HAP-1 (cell line): ENCODE data around the gene SMCHD1.
"Not testable (repeated sequence)": the region's sequence is repeated elsewhere in the genome, so short reads cannot be mapped to it uniquely, and the experiment has no call there.

Source experiments
- DNase-seq, 2 experiments: peaks; one replicate each; pipeline ENCODE4 v3.0.0-alpha.2; 2016 to 2020; ENCODE audit warnings: low spot score in 2 of 2
- H3K27me3 ChIP-seq: fragments of 250-450 bp; sonication (Bioruptor Pico); 2 replicates; pipeline ENCODE4 v1.5.1; 2020; ENCODE audit warnings: low read depth, mild to moderate bottlenecking, moderate library complexity
- H3K36me3 ChIP-seq: fragments of 250-450 bp; sonication (Bioruptor Pico); replicated peaks from 2 replicates; pipeline ENCODE4 v1.5.1; 2020; ENCODE audit warnings: mild to moderate bottlenecking
- H3K4me1 ChIP-seq: fragments of 250-450 bp; sonication (Bioruptor Pico); 2 replicates; pipeline ENCODE4 v1.5.1; 2020; ENCODE audit warnings: mild to moderate bottlenecking
- H3K4me3 ChIP-seq: fragments of 250-450 bp; sonication (Bioruptor Pico); 2 replicates; pipeline ENCODE4 v1.5.1; 2020; ENCODE audit warnings: mild to moderate bottlenecking, moderate library complexity
- H3K9me3 ChIP-seq: fragments of 250-450 bp; sonication (Bioruptor Pico); 2 replicates; pipeline ENCODE4 v1.5.1; 2020; ENCODE audit warnings: mild to moderate bottlenecking, moderate library complexity
- in situ Hi-C: fragments of 300-500 bp; cut with MboI; formaldehyde crosslinking; loops from 3 replicates; pipeline ENCODE4 v1.14.3; 2020; ENCODE audit warnings: low sequenced_read_pairs, inconsistent platforms, mixed read lengths

SMCHD1 gene

DNA sequence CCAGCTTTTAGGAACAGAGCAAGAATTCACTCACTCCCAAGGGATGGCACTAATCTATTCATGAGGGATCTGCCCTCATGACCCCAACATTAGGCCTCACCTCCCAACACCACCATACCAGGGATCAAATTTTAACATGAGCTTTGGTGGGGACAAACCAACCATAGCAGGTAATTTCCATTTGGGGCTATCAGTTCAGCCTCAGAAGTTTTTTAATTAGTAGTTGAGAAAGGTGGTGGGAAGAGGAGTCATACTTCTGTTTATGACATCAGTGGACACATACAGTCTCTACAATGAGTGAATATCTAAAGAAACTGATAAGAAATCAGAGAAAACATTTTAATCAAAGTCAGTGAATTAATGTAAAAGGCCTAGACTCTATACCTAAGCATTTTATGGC is 131.7 kb downstream of the SMCHD1 start:
- no peaks in the 10 kb centered on the region for H3K27me3 ChIP-seq
- DNase-seq: no peak
- no peaks in the 10 kb centered on the region for H3K9me3 ChIP-seq
- H3K4me1 ChIP-seq: no peaks in the 10 kb centered on the region
- in situ Hi-C loops: no loop called here
- H3K4me3 ChIP-seq: no peak overlapping the region
- peaks cover 53% of the 10 kb centered on the region for H3K36me3 ChIP-seq

DNA sequence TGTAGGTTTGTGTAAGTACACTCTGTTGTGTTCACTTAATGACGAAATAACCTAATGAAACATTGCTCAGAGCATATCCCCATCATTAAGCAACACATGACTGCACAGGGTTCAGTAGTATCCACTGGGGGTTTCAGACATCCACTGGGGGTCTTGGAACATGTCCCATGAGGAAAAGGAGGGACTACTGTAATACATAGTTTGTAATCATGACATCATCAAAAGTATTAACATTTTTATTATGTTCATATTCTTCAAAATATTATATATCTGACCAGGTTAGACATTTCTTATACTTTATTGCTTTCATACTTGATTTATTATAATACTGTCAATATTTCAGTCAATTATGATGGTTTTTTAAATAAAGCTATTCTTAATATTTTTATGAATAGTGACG is 136.9 kb downstream of the SMCHD1 start:
- in situ Hi-C loops: no loop called here
- no peak for DNase-seq
- no peak overlapping the region for H3K4me3 ChIP-seq
- H3K36me3 ChIP-seq: peaks cover 41% of the 10 kb centered on the region
- H3K9me3 ChIP-seq: no peaks in the 10 kb centered on the region
- no peaks in the 10 kb centered on the region for H3K4me1 ChIP-seq
- no peaks in the 10 kb centered on the region for H3K27me3 ChIP-seq

- in situ Hi-C loops: no loop called here
Measured at GRCh38 chr18:2794159-2794558, 138.6 kb downstream of the SMCHD1 start.

DNA sequence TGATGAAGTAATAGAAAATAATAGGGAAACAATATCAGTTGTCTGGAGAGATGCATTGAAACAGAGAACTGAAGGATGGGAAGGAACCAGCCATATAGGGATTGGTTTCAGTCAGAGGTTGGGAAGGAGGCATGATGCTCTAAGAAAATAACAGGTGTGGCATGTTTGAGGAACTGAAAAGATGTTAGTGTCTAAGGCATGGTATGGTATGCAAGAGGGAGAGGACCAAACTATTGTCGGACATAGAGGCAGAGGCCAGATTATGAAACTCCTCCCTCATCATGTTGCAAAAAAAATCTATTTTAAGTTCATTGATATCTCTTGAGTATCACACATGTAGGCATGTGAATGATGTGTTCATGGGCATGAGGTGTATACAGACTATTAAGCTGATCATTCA is 142.4 kb downstream of the SMCHD1 start:
- no peaks in the 10 kb centered on the region for H3K27me3 ChIP-seq
- no peak for DNase-seq
- in situ Hi-C loops: no loop called here
- no peak overlapping the region for H3K4me3 ChIP-seq
- no peaks in the 10 kb centered on the region for H3K9me3 ChIP-seq
- H3K4me1 ChIP-seq: no peaks in the 10 kb centered on the region
- peaks cover 28% of the 10 kb centered on the region for H3K36me3 ChIP-seq

More at GRCh38 chr18:2794159-2794558, 138.6 kb downstream of the SMCHD1 start:
- Histone ChIP-seq H3K27me3 (no peaks in the 10 kb centered on the region), H3K36me3 (peaks cover 35% of the 10 kb centered on the region), H3K4me3 (no peak overlapping the region), H3K9me3 (no peaks in the 10 kb centered on the region), H3K4me1 (no peaks in the 10 kb centered on the region)
- no peak for DNase-seq

GRCh38 chr18:2799369-2799768 is 143.8 kb downstream of the SMCHD1 start:
- Histone ChIP-seq H3K4me3 (no peak overlapping the region), H3K4me1 (no peaks in the 10 kb centered on the region), H3K27me3 (no peaks in the 10 kb centered on the region), H3K9me3 (no peaks in the 10 kb centered on the region), H3K36me3 (peaks cover 34% of the 10 kb centered on the region)
- DNase-seq: no peak
- in situ Hi-C loops: no loop called here

DNA sequence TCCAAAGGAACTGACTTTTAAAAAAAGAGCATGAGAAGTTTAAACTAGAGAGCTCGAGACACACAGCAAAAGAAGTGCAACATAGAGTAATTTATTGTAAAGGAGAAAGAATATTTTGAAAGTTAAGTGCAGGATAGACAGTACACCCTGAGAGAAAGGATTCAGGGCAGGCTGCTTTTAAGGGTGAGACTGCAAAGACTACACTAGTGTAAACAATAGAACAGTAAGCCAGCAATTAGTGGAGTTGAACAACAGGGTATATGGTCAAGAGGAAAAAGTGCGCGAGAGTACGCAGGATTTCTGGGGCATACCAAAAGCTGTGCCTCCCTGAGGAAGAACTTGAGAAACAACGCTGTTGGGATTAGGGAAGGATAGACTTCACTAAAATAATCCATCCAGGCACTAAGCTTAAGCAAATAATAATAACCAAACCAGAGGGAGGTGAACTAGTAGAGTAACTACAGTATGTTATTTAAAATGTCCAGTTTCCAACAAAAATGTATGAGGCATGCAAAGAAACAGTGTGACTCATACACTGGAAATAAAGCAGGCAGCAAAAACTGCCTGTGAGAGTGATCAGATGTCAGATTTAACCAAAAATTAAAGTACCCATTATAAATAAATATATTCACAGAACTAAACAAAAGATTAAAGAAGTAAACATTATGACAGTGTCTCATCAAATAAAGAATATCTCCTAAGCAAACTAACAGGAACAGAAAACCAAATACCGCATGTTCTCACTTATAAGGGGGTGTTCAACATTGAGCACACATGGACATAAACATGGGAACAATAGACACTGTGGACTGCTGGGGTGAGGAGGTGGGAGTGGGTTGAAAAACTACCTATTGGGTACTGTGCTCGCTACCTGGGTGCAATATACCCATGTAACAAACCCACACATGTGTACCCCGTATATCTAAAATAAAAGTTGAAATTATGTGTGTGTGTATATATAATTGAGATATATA is 150.7 kb downstream of the SMCHD1 start:
- H3K4me3 ChIP-seq: no peak overlapping the region
- H3K9me3 ChIP-seq: peaks cover 6% of the 10 kb centered on the region
- peaks cover 9% of the 10 kb centered on the region; the same call in 1 of the 2 replicates for H3K36me3 ChIP-seq
- no peaks in the 10 kb centered on the region for H3K27me3 ChIP-seq
- no peak for DNase-seq
- in situ Hi-C loops: no loop called here
- H3K4me1 ChIP-seq: no peaks in the 10 kb centered on the region

DNA sequence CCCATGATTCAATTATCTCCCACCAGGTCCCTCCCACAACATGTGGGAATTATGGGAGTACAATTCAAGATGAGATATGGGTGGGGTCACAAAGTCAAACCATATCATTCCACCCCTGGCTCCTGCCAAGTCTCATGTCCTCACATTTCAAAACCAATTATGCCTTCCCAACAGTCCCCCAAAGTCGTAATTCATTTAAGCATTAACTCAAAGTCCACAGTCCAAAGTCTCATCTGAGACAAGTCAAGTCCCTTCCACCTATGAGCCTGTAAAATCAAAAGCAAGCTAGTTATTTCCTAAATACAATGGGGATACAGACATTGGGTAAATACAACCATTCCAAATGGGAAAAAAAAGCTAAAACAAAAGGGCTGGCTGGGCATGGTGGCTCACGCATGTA is 153.1 kb downstream of the SMCHD1 start:
- DNase-seq, H3K9me3 ChIP-seq, H3K36me3 ChIP-seq, H3K4me3 ChIP-seq, in situ Hi-C loops, H3K4me1 ChIP-seq, H3K27me3 ChIP-seq: not testable (repeated sequence)

DNA sequence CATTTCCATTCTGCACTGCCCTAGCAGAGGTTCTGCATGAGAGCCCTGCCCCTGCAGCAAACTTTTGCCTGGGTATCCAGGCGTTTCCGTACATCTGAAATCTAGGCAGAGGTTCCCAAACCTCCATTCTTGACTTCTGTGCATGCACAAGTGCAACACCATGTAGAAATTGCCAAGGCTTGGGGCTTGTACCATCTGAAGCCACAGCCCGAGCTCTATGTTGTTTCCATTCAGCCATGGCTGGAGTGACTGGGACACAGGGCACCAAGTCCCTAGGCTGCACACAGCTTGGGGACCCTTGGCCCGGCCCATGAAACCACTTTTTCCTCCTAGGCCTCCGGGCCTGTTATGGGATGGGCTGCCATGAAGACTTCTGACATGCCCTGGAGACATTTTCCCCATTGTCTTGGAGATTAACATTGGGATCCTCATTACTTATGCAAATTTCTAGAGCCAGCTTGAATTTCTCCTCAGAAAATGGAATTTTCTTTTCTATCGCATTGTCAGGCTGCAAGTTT is 154.2 kb downstream of the SMCHD1 start:
- H3K4me1 ChIP-seq, H3K36me3 ChIP-seq, H3K27me3 ChIP-seq, in situ Hi-C loops, DNase-seq, H3K4me3 ChIP-seq, H3K9me3 ChIP-seq: not testable (repeated sequence)

- DNase-seq: no peak
- Histone ChIP-seq H3K4me1 (no peaks in the 10 kb centered on the region), H3K27me3 (no peaks in the 10 kb centered on the region), H3K4me3 (no peak overlapping the region), H3K9me3 (peaks cover 12% of the 10 kb centered on the region), H3K36me3 (no peaks in the 10 kb centered on the region)
- in situ Hi-C loops: no loop called here
Measured at GRCh38 chr18:2811416-2811815, 155.9 kb downstream of the SMCHD1 start.

GRCh38 chr18:2814928-2815327 is 159.4 kb downstream of the SMCHD1 start:
- no peaks in the 10 kb centered on the region for H3K4me1 ChIP-seq
- H3K9me3 ChIP-seq: peaks cover 10% of the 10 kb centered on the region
- H3K4me3 ChIP-seq: no peak overlapping the region
- DNase-seq: no peak
- H3K36me3 ChIP-seq: no peaks in the 10 kb centered on the region
- in situ Hi-C loops: no loop called here
- no peaks in the 10 kb centered on the region for H3K27me3 ChIP-seq

DNA sequence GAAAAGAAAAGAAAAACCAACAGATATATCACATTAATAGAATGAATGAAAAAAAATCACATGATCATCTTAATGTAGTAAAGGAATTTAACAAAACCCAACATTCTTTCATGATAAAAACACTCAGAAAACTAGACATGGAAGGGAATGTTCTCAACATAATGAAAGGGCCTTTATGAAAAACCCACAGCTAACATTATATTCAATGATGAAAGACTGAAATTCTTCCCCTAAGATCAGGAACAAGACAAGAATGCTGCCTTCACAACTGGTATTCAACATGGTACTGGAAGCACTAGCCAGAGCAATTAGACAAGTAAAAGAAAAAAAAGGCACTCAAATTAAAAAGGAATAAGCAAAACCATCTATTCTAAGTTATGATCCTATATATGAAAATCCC is 162.8 kb downstream of the SMCHD1 start:
- Histone ChIP-seq H3K9me3 (peaks cover 6% of the 10 kb centered on the region), H3K36me3 (no peaks in the 10 kb centered on the region), H3K4me1 (no peaks in the 10 kb centered on the region), H3K4me3 (no peak overlapping the region), H3K27me3 (no peaks in the 10 kb centered on the region)
- in situ Hi-C loops: no loop called here
- DNase-seq: no peak

DNA sequence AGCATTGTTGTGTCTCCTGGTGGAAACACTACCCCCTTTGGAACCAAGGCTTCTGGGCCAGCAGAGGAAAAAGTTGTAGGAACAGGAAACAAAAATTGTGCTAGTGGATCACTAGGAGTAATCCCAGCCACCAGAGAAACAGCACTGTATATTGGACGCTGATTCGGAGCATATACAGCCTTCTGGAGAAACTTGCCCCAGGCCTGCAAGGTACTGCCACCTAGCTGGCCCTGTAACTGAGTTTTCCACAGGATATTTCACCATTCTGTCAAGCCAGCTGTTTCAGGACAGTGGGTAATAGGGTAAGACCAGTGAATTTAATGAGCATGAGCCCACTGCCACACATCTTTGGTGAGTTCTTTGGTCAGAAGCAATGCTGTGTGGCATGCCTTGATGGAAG is 166.2 kb downstream of the SMCHD1 start:
- H3K27me3 ChIP-seq: no peaks in the 10 kb centered on the region
- H3K9me3 ChIP-seq: no peaks in the 10 kb centered on the region
- H3K4me1 ChIP-seq: peaks cover 6% of the 10 kb centered on the region
- H3K36me3 ChIP-seq: no peaks in the 10 kb centered on the region
- H3K4me3 ChIP-seq: no peak overlapping the region
- in situ Hi-C loops: no loop called here
- DNase-seq: no peak

DNA sequence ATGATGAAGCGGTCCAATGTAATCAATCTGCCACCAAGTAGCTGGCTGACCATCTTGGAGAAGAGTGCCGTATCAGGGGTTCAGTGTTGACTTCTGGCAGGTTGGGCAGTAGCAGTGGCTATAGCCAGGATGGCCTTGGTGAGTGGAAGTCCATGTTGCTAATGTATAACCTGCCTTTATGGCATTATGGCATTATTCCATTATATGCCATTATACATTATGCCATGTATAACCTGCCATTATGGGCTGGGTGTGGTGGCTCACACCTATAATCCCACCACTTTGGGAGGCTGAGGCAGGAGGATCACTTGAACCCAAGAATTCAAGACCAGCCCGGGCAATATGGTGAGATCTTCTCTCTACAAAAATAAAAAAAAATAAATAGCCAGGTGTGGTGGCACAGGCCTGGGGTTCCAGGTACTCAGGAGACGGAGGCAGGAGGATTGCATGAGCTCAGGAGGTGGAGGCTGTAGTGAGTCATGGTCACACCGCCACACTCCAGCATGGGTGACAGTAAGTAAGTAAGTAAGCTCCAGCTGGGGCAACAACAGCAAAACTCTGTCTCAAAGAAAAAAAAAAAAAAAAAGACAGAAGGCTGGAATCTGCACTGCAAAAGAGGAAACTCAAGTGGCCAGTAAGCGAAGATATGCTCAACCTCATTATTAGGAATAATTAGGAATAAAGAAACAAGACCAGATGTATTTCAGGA is 166.8 kb downstream of the SMCHD1 start:
- DNase-seq: no peak
- no peaks in the 10 kb centered on the region for H3K27me3 ChIP-seq
- no peak overlapping the region for H3K4me3 ChIP-seq
- no peaks in the 10 kb centered on the region for H3K9me3 ChIP-seq
- in situ Hi-C loops: no loop called here
- peaks cover 12% of the 10 kb centered on the region for H3K4me1 ChIP-seq
- no peaks in the 10 kb centered on the region for H3K36me3 ChIP-seq

GRCh38 chr18:2823202-2823601 is 167.7 kb downstream of the SMCHD1 start:
- H3K4me1 ChIP-seq: peaks cover 13% of the 10 kb centered on the region
- DNase-seq: no peak
- no peaks in the 10 kb centered on the region for H3K9me3 ChIP-seq
- H3K4me3 ChIP-seq: no peak overlapping the region
- H3K36me3 ChIP-seq: no peaks in the 10 kb centered on the region
- no peaks in the 10 kb centered on the region for H3K27me3 ChIP-seq
- in situ Hi-C loops: no loop called here
